Mesothelial cell of epicardium (in vitro differentiated cells): ENCODE results near the gene ATP8A1. TPM values are rescaled to one million over a fixed set of nuclear protein-coding genes. Genes with fewer than 3 reads are reported as not detected.

Source experiments
- DNase-seq, 2 experiments: peaks; one replicate each; pipeline ENCODE4 v3.0.0; 2021; ENCODE audit warnings: low spot score in 2 of 2; ENCODE audit not compliant: unreplicated experiment in 2 of 2
- H3K27ac Mint-ChIP-seq: 2 replicates; pipeline ENCODE4 v1.8.0; 2021; ENCODE audit warnings: mixed read lengths
- H3K27me3 Mint-ChIP-seq: 2 replicates; pipeline ENCODE4 v1.8.0; 2021; ENCODE audit warnings: low read depth, mixed read lengths
- H3K36me3 Mint-ChIP-seq: 2 replicates; pipeline ENCODE4 v1.8.0; 2021; ENCODE audit warnings: mixed read lengths
- H3K4me1 Mint-ChIP-seq: 2 replicates; pipeline ENCODE4 v1.8.0; 2021; ENCODE audit warnings: mixed read lengths
- H3K4me3 Mint-ChIP-seq: 2 replicates; pipeline ENCODE4 v1.8.0; 2021; ENCODE audit warnings: mild to moderate bottlenecking, moderate library complexity, mixed read lengths
- H3K9me3 Mint-ChIP-seq: 2 replicates; pipeline ENCODE4 v1.8.0; 2021; ENCODE audit warnings: mixed read lengths
- CTCF ChIP-seq: fragments of 200-600 bp; sonication (generic); IDR thresholded peaks from one replicate; pipeline ENCODE4 v1.5.0; 2021; ENCODE audit warnings: antibody characterized with exemption; ENCODE audit not compliant: unreplicated experiment
- total RNA-seq: library from RNA; stranded (reverse); gene quantifications from 3 replicates; pipeline ENCODE4 v1.2.1, GENCODE V29; 2021

ATP8A1 gene
- total RNA-seq, 1 donor from 2014 or later = 15.7 TPM

- no peak for DNase-seq
- Mint-ChIP-seq H3K4me1 (no peaks in the 10 kb centered on the region), H3K9me3 (no peaks in the 10 kb centered on the region), H3K4me3 (no peak overlapping the region), H3K27ac (no peak overlapping the region), H3K36me3 (no peaks in the 10 kb centered on the region), H3K27me3 (no peaks in the 10 kb centered on the region)
- TF ChIP-seq CTCF = no peak
These were observed 38.9 kb downstream of the ATP8A1 start for GRCh38 chr4:42618023-42618422.

GRCh38 chr4:42617030-42617429 is 39.9 kb downstream of the ATP8A1 start:
- TF ChIP-seq CTCF = no peak
- no peak for DNase-seq
- H3K36me3 Mint-ChIP-seq = no peaks in the 10 kb centered on the region
- H3K4me3 Mint-ChIP-seq = no peak overlapping the region
- H3K27ac Mint-ChIP-seq = no peak overlapping the region
- no peaks in the 10 kb centered on the region for H3K27me3 Mint-ChIP-seq
- no peaks in the 10 kb centered on the region for H3K9me3 Mint-ChIP-seq
- no peaks in the 10 kb centered on the region for H3K4me1 Mint-ChIP-seq

DNA sequence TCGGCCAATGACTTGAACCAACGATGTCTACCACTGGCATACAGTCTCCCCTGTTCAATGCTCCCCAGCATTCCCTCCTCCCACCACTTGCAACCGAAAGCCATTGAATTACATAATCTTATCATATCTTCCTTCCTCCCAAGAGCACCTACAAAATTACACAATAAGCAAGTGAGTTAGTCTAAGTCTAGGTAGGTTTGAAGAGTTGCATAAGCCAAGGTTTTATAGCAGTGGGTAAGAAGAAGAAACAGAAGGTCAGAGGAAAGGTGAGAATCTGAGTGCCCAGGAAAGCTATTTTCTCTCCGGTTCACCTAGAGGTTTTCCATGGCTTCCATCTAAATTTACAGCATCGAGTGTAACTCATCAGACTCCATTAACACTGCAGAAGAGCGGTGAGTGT is 40.3 kb downstream of the ATP8A1 start:
- DNase-seq = no peak
- no peak for TF ChIP-seq CTCF
- Mint-ChIP-seq H3K36me3 (no peaks in the 10 kb centered on the region), H3K9me3 (no peaks in the 10 kb centered on the region), H3K4me1 (no peaks in the 10 kb centered on the region), H3K27ac (no peak overlapping the region), H3K27me3 (no peaks in the 10 kb centered on the region), H3K4me3 (no peak overlapping the region)

DNA sequence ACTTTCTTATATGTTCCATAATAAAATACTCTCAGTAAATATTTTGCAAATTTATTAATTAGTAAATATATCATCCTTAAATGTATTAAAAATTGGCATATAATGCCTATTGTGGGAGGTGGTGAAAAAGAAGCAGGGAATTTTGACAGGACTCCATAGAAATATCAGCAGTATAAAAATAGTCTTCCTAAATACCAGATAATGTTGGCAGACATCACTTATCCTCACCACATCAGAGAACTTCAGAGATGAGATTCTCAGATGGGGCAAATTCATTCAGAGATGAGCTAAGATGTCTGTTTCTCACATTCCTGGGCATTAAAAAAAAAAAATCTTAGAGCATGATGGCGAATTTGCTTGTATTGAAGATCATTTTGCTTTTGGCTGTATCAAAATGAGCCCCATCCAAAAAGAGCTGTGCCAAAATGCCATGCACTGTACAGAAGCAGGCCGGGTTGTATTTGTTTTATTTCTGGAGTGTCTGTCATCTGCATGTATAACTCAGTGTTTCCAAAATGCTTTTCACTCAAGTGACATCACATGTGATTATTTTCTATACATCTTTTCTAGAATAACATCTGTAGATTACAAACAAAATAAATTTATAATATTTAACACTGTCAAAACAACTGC is 41.7 kb downstream of the ATP8A1 start:
- Mint-ChIP-seq H3K4me1 (no peaks in the 10 kb centered on the region), H3K36me3 (no peaks in the 10 kb centered on the region), H3K4me3 (no peak overlapping the region), H3K9me3 (no peaks in the 10 kb centered on the region), H3K27me3 (no peaks in the 10 kb centered on the region), H3K27ac (no peak overlapping the region)
- DNase-seq = no peak
- TF ChIP-seq CTCF = no peak

DNA sequence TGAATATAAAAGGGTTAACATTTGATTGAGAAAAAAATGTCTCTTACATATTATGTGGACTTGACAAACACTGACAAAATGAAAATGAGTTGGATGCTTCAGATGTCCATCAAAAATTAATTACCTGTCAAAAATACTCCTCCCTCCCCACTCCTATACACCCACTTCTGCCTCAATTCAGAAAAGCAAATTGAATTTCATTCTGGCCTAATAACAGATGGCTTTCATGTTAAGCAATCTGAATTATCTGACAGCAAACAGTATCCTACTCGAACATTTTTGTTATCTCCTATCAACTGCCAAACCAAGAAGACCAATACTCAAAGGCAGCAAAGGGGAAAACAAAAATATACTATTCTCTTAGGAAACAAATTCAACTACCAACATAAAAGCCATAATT is 44.0 kb downstream of the ATP8A1 start:
- no peaks in the 10 kb centered on the region for H3K27me3 Mint-ChIP-seq
- no peak overlapping the region for H3K4me3 Mint-ChIP-seq
- H3K27ac Mint-ChIP-seq = no peak overlapping the region
- H3K9me3 Mint-ChIP-seq = no peaks in the 10 kb centered on the region
- no peak for DNase-seq
- no peaks in the 10 kb centered on the region for H3K36me3 Mint-ChIP-seq
- TF ChIP-seq CTCF = no peak
- H3K4me1 Mint-ChIP-seq = no peaks in the 10 kb centered on the region

DNA sequence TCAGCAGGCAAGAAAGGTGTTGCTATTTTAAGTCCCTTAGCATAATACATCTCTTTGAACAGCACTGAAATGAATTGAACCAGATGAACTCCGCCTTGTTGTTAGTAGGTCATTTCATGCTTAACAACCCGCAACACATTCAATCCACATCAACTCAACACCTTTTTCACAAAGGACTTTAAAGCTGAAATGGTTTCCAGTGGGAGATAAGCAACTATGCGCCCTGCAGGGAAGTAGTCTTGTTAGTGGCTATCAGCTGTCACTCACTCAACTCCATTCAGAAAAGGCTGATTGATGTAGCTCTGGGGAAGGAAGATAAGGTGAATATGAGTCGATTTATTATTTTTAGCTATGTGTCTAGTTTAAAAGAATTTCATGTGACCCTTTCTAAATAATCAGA is 46.0 kb downstream of the ATP8A1 start:
- Mint-ChIP-seq H3K9me3 (no peaks in the 10 kb centered on the region), H3K4me1 (no peaks in the 10 kb centered on the region), H3K4me3 (no peak overlapping the region), H3K27me3 (no peaks in the 10 kb centered on the region), H3K36me3 (no peaks in the 10 kb centered on the region), H3K27ac (no peak overlapping the region)
- no peak for TF ChIP-seq CTCF
- no peak for DNase-seq
